GM23338 (cell line): ENCODE data around the gene EIF2S3B. TPM values are rescaled to one million over a fixed set of nuclear protein-coding genes. Genes with fewer than 3 reads are reported as not detected.

Experiments
- ATAC-seq: fragments of 200-7000 bp; cut with Tn5 transposase; 3 replicates; pipeline ENCODE4 v1.9.1; 2020
- DNase-seq: peaks from one replicate; pipeline ENCODE4 v3.0.0-alpha.2; 2015; ENCODE audit warnings: low spot score
- H2AFZ ChIP-seq: fragments of 200-600 bp; sonication (generic); 2 replicates; pipeline ENCODE4 v1.8.0; 2016; ENCODE audit warnings: antibody characterized with exemption, mild to moderate bottlenecking, moderate library complexity
- H3F3A ChIP-seq: fragments of 200-600 bp; sonication (generic); replicated peaks from 2 replicates; pipeline ENCODE4 v1.8.0; 2017; ENCODE audit warnings: antibody characterized with exemption, mixed run types, low read depth
- H3K27ac ChIP-seq: fragments of 200-600 bp; sonication (generic); 2 replicates; pipeline ENCODE4 v1.6.1; 2016; ENCODE audit warnings: low read depth
- H3K27me3 ChIP-seq: fragments of 200-600 bp; sonication (generic); 2 replicates; pipeline ENCODE4 v1.8.0; 2016; ENCODE audit warnings: mild to moderate bottlenecking, mixed run types, moderate library complexity; ENCODE audit not compliant: insufficient read depth
- H3K36me3 ChIP-seq: fragments of 200-600 bp; sonication (generic); 2 replicates; pipeline ENCODE4 v1.8.0; 2016; ENCODE audit warnings: mild to moderate bottlenecking; ENCODE audit not compliant: insufficient read depth
- H3K4me1 ChIP-seq: fragments of 200-600 bp; sonication (generic); 2 replicates; pipeline ENCODE4 v1.8.0; 2016; ENCODE audit warnings: mild to moderate bottlenecking, moderate library complexity; ENCODE audit not compliant: insufficient read depth
- H3K4me2 ChIP-seq: fragments of 200-600 bp; sonication (generic); 2 replicates; pipeline ENCODE4 v1.7.1; 2017; ENCODE audit warnings: mixed run types
- H3K4me3 ChIP-seq: fragments of 200-600 bp; sonication (generic); 2 replicates; pipeline ENCODE4 v1.6.1; 2016; ENCODE audit warnings: mixed run types
- H3K79me2 ChIP-seq: fragments of 200-600 bp; sonication (generic); replicated peaks from 2 replicates; pipeline ENCODE4 v1.8.0; 2017; ENCODE audit warnings: mild to moderate bottlenecking; ENCODE audit not compliant: insufficient read depth
- H3K9me2 ChIP-seq: fragments of 200-600 bp; sonication (generic); 2 replicates; pipeline ENCODE4 v1.8.0; 2017; ENCODE audit not compliant: insufficient read depth
- H4K20me1 ChIP-seq: fragments of 200-600 bp; sonication (generic); replicated peaks from 2 replicates; pipeline ENCODE4 v1.8.0; 2017; ENCODE audit warnings: mild to moderate bottlenecking; ENCODE audit not compliant: insufficient read depth
- H3K27ac Mint-ChIP-seq: 2 replicates; pipeline ENCODE4 v1.8.0; 2020; ENCODE audit warnings: inconsistent platforms, mild to moderate bottlenecking, moderate library complexity, mixed read lengths
- H3K27me3 Mint-ChIP-seq: 3 replicates; pipeline ENCODE4 v1.8.0; 2022; ENCODE audit warnings: low read depth, mild to moderate bottlenecking, moderate library complexity, mixed read lengths, inconsistent platforms; ENCODE audit not compliant: insufficient read depth, poor library complexity
- H3K36me3 Mint-ChIP-seq: 3 replicates; pipeline ENCODE4 v1.8.0; 2021; ENCODE audit warnings: low read depth, mild to moderate bottlenecking, inconsistent platforms, moderate library complexity, mixed read lengths
- H3K4me1 Mint-ChIP-seq: 3 replicates; pipeline ENCODE4 v1.8.0; 2020; ENCODE audit warnings: mild to moderate bottlenecking, inconsistent platforms, mixed read lengths
- H3K4me3 Mint-ChIP-seq: 3 replicates; pipeline ENCODE4 v1.8.0; 2021; ENCODE audit warnings: moderate library complexity, mild to moderate bottlenecking, inconsistent platforms, mixed read lengths
- H3K9me3 Mint-ChIP-seq: 3 replicates; pipeline ENCODE4 v1.8.0; 2020; ENCODE audit warnings: moderate library complexity, mild to moderate bottlenecking, inconsistent platforms, mixed read lengths
- CREB1 ChIP-seq: fragments of 250-450 bp; sonication (Bioruptor Pico); IDR thresholded peaks from 2 replicates; pipeline ENCODE4 v1.5.0; 2020; ENCODE audit warnings: low read depth, mild to moderate bottlenecking, moderate library complexity
- CTCF ChIP-seq, 2 experiments: fragments of 200-600 bp in 1 of 2; sonication (generic) in 1 of 2; conservative IDR thresholded peaks; 2 replicates each; pipeline versions ENCODE4 v1.5.1 to v1.6.1; 2016 to 2017; ENCODE audit warnings: antibody characterized with exemption in 2 of 2, low read depth in 2 of 2, mild to moderate bottlenecking in 2 of 2, moderate library complexity in 1 of 2
- ETS1 ChIP-seq: IDR thresholded peaks from 2 replicates; pipeline ENCODE4 v1.6.1; 2016; ENCODE audit warnings: antibody characterized with exemption
- EZH2 ChIP-seq: fragments of 200-600 bp; sonication (generic); IDR thresholded peaks from one replicate; pipeline ENCODE4 v1.8.0; 2017; ENCODE audit warnings: antibody characterized with exemption, mild to moderate bottlenecking, low read depth; ENCODE audit not compliant: unreplicated experiment
- JUNB ChIP-seq: IDR thresholded peaks from one replicate; pipeline ENCODE4 v1.6.1; 2016; ENCODE audit warnings: antibody characterized with exemption; ENCODE audit not compliant: unreplicated experiment
- NANOG ChIP-seq: IDR thresholded peaks from 2 replicates; pipeline ENCODE4 v1.6.1; 2016; ENCODE audit warnings: antibody characterized with exemption, borderline replicate concordance
- POLR2AphosphoS5 ChIP-seq: IDR thresholded peaks from 2 replicates; pipeline ENCODE4 v1.6.1; 2016; ENCODE audit warnings: antibody characterized with exemption, low read depth
- ZNF114 ChIP-seq: fragments of 250-450 bp; sonication (Bioruptor Pico); IDR thresholded peaks from 2 replicates; pipeline ENCODE4 v1.5.0; 2020; ENCODE audit warnings: mild to moderate bottlenecking, moderate library complexity
- ZNF331 ChIP-seq: fragments of 250-450 bp; sonication (Bioruptor Pico); IDR thresholded peaks from 2 replicates; pipeline ENCODE4 v1.5.0; 2020; ENCODE audit warnings: low read depth, mild to moderate bottlenecking, moderate library complexity
- ZNF462 ChIP-seq: fragments of 250-450 bp; sonication (Bioruptor Pico); IDR thresholded peaks from 2 replicates; pipeline ENCODE4 v1.5.0; 2020; ENCODE audit warnings: mild to moderate bottlenecking, moderate library complexity
- polyA plus RNA-seq: library from polyadenylated mRNA; unstranded; fragments of >200 nt; fragmentation: Nextera tagmentation; extraction: Ambion mirVana; gene quantifications from 2 replicates; pipeline ENCODE4 v1.2.1, GENCODE V29; 2016
- total RNA-seq: library from RNA; depleted of rRNA; stranded (reverse); fragments of >200 nt; shearing (Covaris generic); gene quantifications from 2 replicates; pipeline ENCODE4 v1.2.3, GENCODE V29; 2014

EIF2S3B gene
- total and polyA plus RNA-seq, 2 experiments from 2014 or later: 0.24 to 10.8 TPM

- 0 out of 2 replicates have a peak, but pooled peaks cover 6% of the 10 kb centered on the region for H3K4me1 ChIP-seq
- H2AFZ ChIP-seq: no peak overlapping the region
- ATAC-seq: no peak
- no peaks in the 10 kb centered on the region for H3K79me2 ChIP-seq
- no peaks in the 10 kb centered on the region for H3K36me3 ChIP-seq
- Mint-ChIP-seq H3K27me3 (peaks cover 3% of the 10 kb centered on the region), H3K4me3 (no peak overlapping the region), H3K4me1 (peaks cover 11% of the 10 kb centered on the region; the same call in 2 of the 3 replicates), H3K27ac (no peak overlapping the region), H3K36me3 (no peaks in the 10 kb centered on the region; the same call in 2 of the 3 replicates), H3K9me3 (no peaks in the 10 kb centered on the region; the same call in 2 of the 3 replicates)
- no peak overlapping the region for H3K4me2 ChIP-seq
- H3K27me3 ChIP-seq: no peaks in the 10 kb centered on the region
- no peak for TF ChIP-seq ZNF462
- TF ChIP-seq NANOG: no peak
- no peak for TF ChIP-seq CTCF (conservative IDR thresholded peaks at IDR 0.05; ENCODE audit: low read depth in 2 of 2)
- no peak for TF ChIP-seq ZNF331
- TF ChIP-seq ETS1: no peak
- TF ChIP-seq EZH2: no peak
- no peak for TF ChIP-seq ZNF114 (CRISPR knock-in tag)
- TF ChIP-seq JUNB: no peak
- TF ChIP-seq CREB1: no peak
- no peak for TF ChIP-seq POLR2AphosphoS5
- no peaks in the 10 kb centered on the region for H3F3A ChIP-seq
- no peak overlapping the region for H3K27ac ChIP-seq
- no peaks in the 10 kb centered on the region for H4K20me1 ChIP-seq
- H3K4me3 ChIP-seq: no peak overlapping the region
- H3K9me2 ChIP-seq: no peaks in the 10 kb centered on the region
- DNase-seq: no peak
Observed at GRCh38 chr12:10553148-10553547, 47.5 kb downstream of the EIF2S3B start.
